H1 (cell line): ENCODE data around the gene PDGFA. TPM values are rescaled to one million over a fixed set of nuclear protein-coding genes. Genes with fewer than 3 reads are reported as not detected.
A peak's percentile ranks its signal among the peaks of the same experiment; 100 is the strongest.

Experiments used
- CTCF ChIA-PET: fragments of 300-600 bp; sonication (Branson Sonifier 250); formaldehyde crosslinking; loops from one replicate; lab custom pipeline; 2021; ENCODE audit not compliant: partially characterized antibody; lab: Charles Lee
- POLR2A ChIA-PET: fragments of 300-600 bp; sonication (Branson Sonifier 250); formaldehyde crosslinking; loops from one replicate; lab custom pipeline; 2021; ENCODE audit warnings: inconsistent platforms; ENCODE audit not compliant: partially characterized antibody; lab: Charles Lee
- DNase-seq, 2 experiments: peaks; one replicate each; pipeline versions ENCODE4 v3.0.0 to v3.0.0-alpha.2; 2010 to 2022; ENCODE audit warnings: low spot score in 2 of 2, low read depth in 1 of 2, mixed read lengths in 1 of 2
- FAIRE-seq: peaks from 2 replicates; lab custom pipeline; 2011; peaks lifted over from hg19 to GRCh38; lab: Jason Lieb, UNC
- H2AFZ ChIP-seq: 2 replicates; pipeline ENCODE4 v1.8.1; 2012; ENCODE audit warnings: low read length, inconsistent platforms
- H2AK5ac ChIP-seq: 2 replicates; pipeline ENCODE4 v1.6.1; 2013; ENCODE audit warnings: low read depth, low read length
- H2BK120ac ChIP-seq: replicated peaks from 2 replicates; pipeline ENCODE3; 2013; ENCODE audit warnings: low read depth, low read length, inconsistent platforms
- H2BK12ac ChIP-seq: 2 replicates; pipeline ENCODE4 v1.6.1; 2013; ENCODE audit warnings: low read depth, low read length
- H2BK15ac ChIP-seq: 2 replicates; pipeline ENCODE4 v1.6.1; 2013; ENCODE audit warnings: low read length
- H2BK20ac ChIP-seq: 2 replicates; pipeline ENCODE4 v1.6.1; 2013; ENCODE audit warnings: low read length
- H2BK5ac ChIP-seq: 2 replicates; pipeline ENCODE4 v1.6.1; 2013; ENCODE audit warnings: low read depth, low read length
- H3K14ac ChIP-seq: 2 replicates; pipeline ENCODE4 v1.6.1; 2013; ENCODE audit warnings: inconsistent platforms; ENCODE audit not compliant: insufficient read length
- H3K18ac ChIP-seq: 2 replicates; pipeline ENCODE4 v1.6.1; 2013; ENCODE audit warnings: low read length; ENCODE audit errors: extremely low read depth
- H3K23ac ChIP-seq: 2 replicates; pipeline ENCODE4 v1.6.1; 2013; ENCODE audit warnings: inconsistent platforms; ENCODE audit not compliant: insufficient read length
- H3K23me2 ChIP-seq: 2 replicates; pipeline ENCODE4 v1.6.1; 2013; ENCODE audit warnings: low read depth, low read length
- H3K27ac ChIP-seq: 2 replicates; pipeline ENCODE4 v1.6.1; 2011; ENCODE audit warnings: low read depth, low read length, inconsistent platforms
- H3K27me3 ChIP-seq, 4 experiments: replicated peaks in 1 of 4; 1 replicate in 1 of 4; 2 replicates in 3 of 4; pipeline versions ENCODE4 v1.6.1 to v1.8.1; 2011 to 2013; ENCODE audit warnings: low read length in 3 of 4, mild to moderate bottlenecking in 3 of 4, inconsistent platforms in 2 of 4, mixed read lengths in 2 of 4, moderate library complexity in 1 of 4; ENCODE audit not compliant: control insufficient read depth in 3 of 4, insufficient read depth in 3 of 4; ENCODE audit errors: extremely low read depth in 1 of 4
- H3K36me3 ChIP-seq, 4 experiments: 2 replicates each; pipeline versions ENCODE4 v1.6.1 to v1.8.1; 2011 to 2013; ENCODE audit warnings: mild to moderate bottlenecking in 4 of 4, low read length in 3 of 4, moderate library complexity in 2 of 4, control low read depth in 1 of 4, inconsistent platforms in 1 of 4; ENCODE audit not compliant: insufficient read depth in 4 of 4, control insufficient read depth in 2 of 4
- H3K4ac ChIP-seq: replicated peaks from 2 replicates; pipeline ENCODE3; 2013; ENCODE audit warnings: low read length, low read depth, mixed read lengths, inconsistent platforms; ENCODE audit not compliant: insufficient read length
- H3K4me1 ChIP-seq, 4 experiments: replicated peaks in 1 of 4; 1 replicate in 1 of 4; 2 replicates in 3 of 4; pipeline versions ENCODE4 v1.6.1 to v1.8.1; 2011 to 2013; ENCODE audit warnings: low read length in 3 of 4, inconsistent platforms in 2 of 4, mixed read lengths in 1 of 4; ENCODE audit not compliant: insufficient read depth in 4 of 4, control insufficient read depth in 3 of 4
- H3K4me2 ChIP-seq, 2 experiments: 2 replicates each; pipeline versions ENCODE4 v1.6.1 to v1.8.1; 2011 to 2013; ENCODE audit warnings: low read depth in 2 of 2, low read length in 2 of 2, control low read depth in 1 of 2, inconsistent platforms in 1 of 2, mild to moderate bottlenecking in 1 of 2; ENCODE audit not compliant: insufficient read depth in 1 of 2
- H3K4me3 ChIP-seq, 4 experiments: fragments of 200-600, 300-600 bp in 1 of 4; sonication (generic), shearing (Covaris generic), sonication (Bioruptor Twin) in 1 of 4; 2 replicates each; pipeline versions ENCODE4 v1.5.1 to v1.8.1; 2011 to 2016; ENCODE audit warnings: low read length in 4 of 4, low read depth in 3 of 4, control low read depth in 2 of 4, inconsistent platforms in 2 of 4, mild to moderate bottlenecking in 2 of 4, mixed read lengths in 1 of 4, moderate library complexity in 1 of 4; ENCODE audit not compliant: insufficient read depth in 2 of 4; ENCODE audit errors: extremely low read depth in 1 of 4
- H3K56ac ChIP-seq: replicated peaks from 2 replicates; pipeline ENCODE3; 2013; ENCODE audit warnings: low read depth, mild to moderate bottlenecking, mixed read lengths, low read length, inconsistent platforms; ENCODE audit not compliant: insufficient read length
- H3K79me1 ChIP-seq: 2 replicates; pipeline ENCODE4 v1.6.1; 2013; ENCODE audit warnings: low read depth, low read length, control low read depth
- H3K79me2 ChIP-seq, 2 experiments: 2 replicates each; pipeline versions ENCODE4 v1.6.1 to v1.8.1; 2012 to 2013; ENCODE audit warnings: low read length in 2 of 2, mild to moderate bottlenecking in 2 of 2, inconsistent platforms in 1 of 2; ENCODE audit not compliant: insufficient read depth in 2 of 2, control insufficient read depth in 1 of 2
- H3K9ac ChIP-seq, 4 experiments: replicated peaks in 1 of 4; 1 replicate in 1 of 4; 2 replicates in 3 of 4; pipeline versions ENCODE4 v1.6.1 to v1.8.1; 2011 to 2013; ENCODE audit warnings: low read depth in 3 of 4, low read length in 3 of 4, control low read depth in 2 of 4, mild to moderate bottlenecking in 2 of 4, moderate library complexity in 2 of 4, inconsistent platforms in 1 of 4; ENCODE audit errors: extremely low read depth in 1 of 4
- H3K9me3 ChIP-seq, 2 experiments: 2 replicates each; pipeline versions ENCODE4 v1.6.1 to v1.8.1; 2012 to 2013; ENCODE audit warnings: mild to moderate bottlenecking in 2 of 2, moderate library complexity in 2 of 2, control low read depth in 1 of 2, inconsistent platforms in 1 of 2, low read depth in 1 of 2, low read length in 1 of 2, mixed read lengths in 1 of 2; ENCODE audit not compliant: insufficient read depth in 2 of 2
- H4K20me1 ChIP-seq, 2 experiments: replicated peaks in 1 of 2; 2 replicates each; pipeline versions ENCODE3 to v1.8.1; 2011 to 2013; ENCODE audit warnings: inconsistent platforms in 2 of 2, low read length in 2 of 2, mild to moderate bottlenecking in 1 of 2; ENCODE audit not compliant: insufficient read depth in 2 of 2, control insufficient read depth in 1 of 2
- H4K5ac ChIP-seq: 2 replicates; pipeline ENCODE4 v1.6.1; 2013; ENCODE audit warnings: low read length, low read depth, mixed read lengths, inconsistent platforms; ENCODE audit not compliant: insufficient read length
- H4K8ac ChIP-seq: 2 replicates; pipeline ENCODE4 v1.8.0; 2013; ENCODE audit warnings: mild to moderate bottlenecking, moderate library complexity, low read length, inconsistent platforms; ENCODE audit not compliant: insufficient read depth; ENCODE audit errors: extremely low read depth
- H4K91ac ChIP-seq: replicated peaks from 2 replicates; pipeline ENCODE3; 2013; ENCODE audit warnings: low read length, mixed read lengths, inconsistent platforms; ENCODE audit not compliant: insufficient read length
- BCL11A ChIP-seq, 2 experiments: IDR thresholded peaks; one replicate each; pipeline ENCODE4 v1.6.1; 2011; ENCODE audit warnings: low read depth in 2 of 2, low read length in 2 of 2, mild to moderate bottlenecking in 2 of 2
- FOSL1 ChIP-seq: IDR thresholded peaks from 2 replicates; pipeline ENCODE4 v1.6.1; 2011; ENCODE audit warnings: mild to moderate bottlenecking, low read depth, low read length, moderate library complexity; ENCODE audit not compliant: insufficient read depth
- HDAC2 ChIP-seq, 2 experiments: fragments of 300-600 bp in 1 of 2; sonication (generic) in 1 of 2; IDR thresholded peaks; 2 replicates each; pipeline ENCODE4 v1.6.1; 2011 to 2012; ENCODE audit warnings: low read depth in 2 of 2, low read length in 2 of 2, mild to moderate bottlenecking in 2 of 2, moderate library complexity in 2 of 2, borderline replicate concordance in 1 of 2, inconsistent platforms in 1 of 2
- HDAC6 ChIP-seq: IDR thresholded peaks from one replicate; pipeline ENCODE4 v1.7.1; 2012; ENCODE audit warnings: low read depth, mild to moderate bottlenecking, inconsistent platforms, low read length, moderate library complexity
- RBBP5 ChIP-seq: IDR thresholded peaks from 2 replicates; pipeline ENCODE4 v1.7.1; 2012; ENCODE audit warnings: low read depth, mild to moderate bottlenecking, inconsistent platforms, low read length, moderate library complexity, borderline replicate concordance
- SRF ChIP-seq: IDR thresholded peaks from 2 replicates; pipeline ENCODE4 v1.6.1; 2011; ENCODE audit warnings: mild to moderate bottlenecking, low read depth, low read length, moderate library complexity
- WGBS, 2 experiments: shearing (Covaris generic) in 1 of 2; methylation state at CpG; one replicate each; pipeline versions ENCODE4 v1.1.6 to v1.1.7; 2013 to 2015; ENCODE audit warnings: low lambda C conversion rate in 2 of 2, mixed read lengths in 2 of 2, inconsistent platforms in 1 of 2, low coverage in 1 of 2, missing lambda C conversion rate in 1 of 2; ENCODE audit not compliant: insufficient replicate concordance in 2 of 2, insufficient coverage in 1 of 2, insufficient read length in 1 of 2; ENCODE audit errors: extremely low coverage in 1 of 2, missing lambda C conversion rate in 1 of 2; 5-methylcytosine and 5-hydroxymethylcytosine counted together
- polyA plus RNA-seq, 7 experiments: library from polyadenylated mRNA; depleted of rRNA in 3 of 7; stranded (reverse) in 5 of 7; unstranded in 2 of 7; fragments of >200 nt in 5 of 7; fragments of 200-250 nt in 2 of 7; gene quantifications; 1 replicate in 5 of 7; 2 replicates in 1 of 7; 4 replicates in 1 of 7; pipeline versions ENCODE4 v1.2.1 to v1.2.3, GENCODE V29; 2011 to 2013; ENCODE audit warnings: missing spikeins in 2 of 7, mixed read lengths in 2 of 7
- total RNA-seq: library from RNA; stranded (reverse); fragmentation: NEBNext Ultra II Directional; extraction: Animal tissue kit (Norgen Biotek cat#: 25700); gene quantifications from 2 replicates; pipeline ENCODE4 v1.2.1, GENCODE V29; 2021

Gene PDGFA
- total and polyA plus RNA-seq, 2 of the 8 experiments (the other 6 are each of a cell fraction or from before 2014, with no cell fraction given) = 21.1 to 43.0 TPM

DNA sequence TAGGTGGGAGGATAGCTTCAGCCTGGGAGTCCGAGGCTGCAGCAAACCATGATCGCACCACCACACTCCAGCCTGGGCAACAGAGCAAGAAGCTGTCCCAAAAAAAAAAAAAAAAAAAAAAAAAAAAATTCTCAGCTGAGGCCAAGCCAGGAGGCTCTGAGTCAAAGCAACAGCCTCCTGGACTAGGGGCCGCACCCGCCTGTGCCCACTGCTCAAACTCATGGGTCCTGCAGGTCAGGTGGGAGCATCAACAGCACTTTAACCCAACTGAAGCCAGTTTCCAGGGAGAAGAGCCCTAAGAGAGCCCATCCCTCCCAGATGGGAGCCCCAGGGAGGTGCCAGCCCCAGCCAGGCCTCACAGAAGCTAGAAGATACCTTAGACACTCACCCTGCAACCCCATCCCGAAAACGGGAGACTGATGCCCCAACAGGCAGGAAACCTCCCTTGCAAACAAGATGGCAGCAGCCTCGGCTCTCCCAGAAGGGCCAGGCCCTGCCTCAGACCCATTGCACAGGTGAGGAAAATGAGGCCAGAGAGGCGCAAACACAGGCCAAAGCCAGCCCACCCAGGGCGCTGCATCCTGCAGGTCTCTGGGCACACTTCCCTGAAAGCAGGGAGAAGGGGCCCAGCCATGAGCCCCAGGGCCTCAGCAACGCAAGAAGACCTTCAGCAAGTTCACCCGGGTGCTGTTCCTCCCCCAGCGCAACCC lies 11.0 kb downstream of the PDGFA start:
- CTCF ChIA-PET = no interaction called here
- POLR2A ChIA-PET = interaction anchor here (1.0 to 1.5 kb wide), 2 partner anchors 11 to 17 kb away, joined by 3 to 4 read pairs; partner anchors contain the start of gene PDGFA
- no peak for FAIRE-seq

More for the DNA sequence above, 11.0 kb downstream of the PDGFA start:
- TF ChIP-seq SRF (no peak), FOSL1 (no peak), HDAC6 (no peak), HDAC2 (IDR thresholded peaks at IDR 0.05; ENCODE audit: borderline replicate concordance in 1 of 2, low read depth in 2 of 2, low read length in 2 of 2) (no peak), RBBP5 (no peak), BCL11A (IDR thresholded peaks at IDR 0.05; ENCODE audit: low read depth in 2 of 2, low read length in 2 of 2) (no peak)
- Histone ChIP-seq H3K27ac (no peak overlapping the region), H4K20me1 (peaks cover 8 to 16% of the 10 kb centered on the region in 2 experiments), H2BK15ac (no peak overlapping the region), H3K79me1 (peaks cover 2% of the 10 kb centered on the region), H3K14ac (no peak overlapping the region), H3K9me3 (no peaks in the 10 kb centered on the region), H3K56ac (no peak overlapping the region), H3K18ac (no peak overlapping the region), H2BK20ac (no peak overlapping the region), H4K91ac (no peak overlapping the region), H2AK5ac (no peak overlapping the region), H3K4ac (no peak overlapping the region), H2BK12ac (no peak overlapping the region), H3K79me2 (peaks cover 0 to 21% of the 10 kb centered on the region in 2 experiments; a peak in 2 of 4 replicates), H3K23ac (no peak overlapping the region), H3K4me3 (no peak overlapping the region), H3K27me3 (no peaks in the 10 kb centered on the region; a peak in 1 of 7 replicates), H3K23me2 (no peaks in the 10 kb centered on the region), H2AFZ (no peak overlapping the region), H4K5ac (no peak overlapping the region), H3K4me1 (peaks cover 0 to 11% (median 6%) of the 10 kb centered on the region in 4 experiments; a peak in 6 of 7 replicates), H3K9ac (no peak overlapping the region), H2BK5ac (no peak overlapping the region), H3K36me3 (peaks cover 0 to 26% (median 9%) of the 10 kb centered on the region in 4 experiments; a peak in 6 of 8 replicates), H3K4me2 (no peak overlapping the region), H2BK120ac (no peak overlapping the region), H4K8ac (peak overlapping the region; percentile 57; the same call in 1 of the 2 replicates)
- WGBS, 2 experiments = 89% methylated on average over 9 of the region's 12 CpGs; no CpG with 5 or more reads in 1 of the 2 experiments
- DNase-seq = no peak
